Mesenchymal stem cell (in vitro differentiated cells and primary cell): ENCODE data around the gene ZNF181.
A peak's percentile ranks its signal among the peaks of the same experiment; 100 is the strongest.

Experiments
- DNase-seq: peaks from one replicate; pipeline ENCODE4 v3.0.0-alpha.2; 2013
- H2AFZ ChIP-seq: one replicate; pipeline ENCODE4 v1.6.1; 2013; ENCODE audit warnings: low read depth, mild to moderate bottlenecking, control low read depth, inconsistent platforms, low read length, moderate library complexity
- H2AK5ac ChIP-seq: 2 replicates; pipeline ENCODE4 v1.6.1; 2013; ENCODE audit warnings: low read length, moderate library complexity, mild to moderate bottlenecking, inconsistent platforms; ENCODE audit not compliant: severe bottlenecking
- H2BK120ac ChIP-seq: one replicate; pipeline ENCODE4 v1.6.1; 2013; ENCODE audit warnings: low read depth, mild to moderate bottlenecking, inconsistent platforms, low read length, moderate library complexity
- H2BK12ac ChIP-seq, 2 experiments: one replicate each; pipeline ENCODE4 v1.6.1; 2013; ENCODE audit warnings: inconsistent platforms in 2 of 2, low read length in 2 of 2, mild to moderate bottlenecking in 2 of 2, moderate library complexity in 2 of 2, control low read depth in 1 of 2
- H2BK15ac ChIP-seq: one replicate; pipeline ENCODE4 v1.6.1; 2013; ENCODE audit warnings: mild to moderate bottlenecking, low read depth, inconsistent platforms; ENCODE audit not compliant: poor library complexity, severe bottlenecking
- H2BK5ac ChIP-seq: 2 replicates; pipeline ENCODE4 v1.6.1; 2013; ENCODE audit warnings: low read depth, mild to moderate bottlenecking, low read length, control low read depth, inconsistent platforms; ENCODE audit not compliant: poor library complexity, severe bottlenecking
- H3K14ac ChIP-seq, 2 experiments: one replicate each; pipeline ENCODE4 v1.6.1; 2013; ENCODE audit warnings: inconsistent platforms in 2 of 2, low read length in 2 of 2, control low read depth in 1 of 2, mild to moderate bottlenecking in 1 of 2, moderate library complexity in 1 of 2
- H3K18ac ChIP-seq, 2 experiments: one replicate each; pipeline ENCODE4 v1.6.1; 2013; ENCODE audit warnings: inconsistent platforms in 2 of 2, low read length in 2 of 2, control low read depth in 1 of 2, low read depth in 1 of 2, mild to moderate bottlenecking in 1 of 2
- H3K23ac ChIP-seq, 2 experiments: one replicate each; pipeline ENCODE4 v1.6.1; 2013; ENCODE audit warnings: inconsistent platforms in 2 of 2, low read length in 2 of 2, mild to moderate bottlenecking in 2 of 2, moderate library complexity in 2 of 2, control low read depth in 1 of 2
- H3K27ac ChIP-seq: 2 replicates; pipeline ENCODE4 v1.5.1; 2013; ENCODE audit warnings: mild to moderate bottlenecking, moderate library complexity, low read length, control low read depth, inconsistent platforms; ENCODE audit not compliant: poor library complexity, severe bottlenecking
- H3K27me3 ChIP-seq, 2 experiments: 2 replicates each; pipeline versions ENCODE4 v1.6.1 to v1.7.0; 2013; ENCODE audit warnings: low read length in 2 of 2, mild to moderate bottlenecking in 2 of 2, moderate library complexity in 2 of 2, control low read depth in 1 of 2, inconsistent platforms in 1 of 2; ENCODE audit not compliant: control insufficient read depth in 1 of 2, insufficient read depth in 1 of 2
- H3K36me3 ChIP-seq, 2 experiments: 2 replicates each; pipeline versions ENCODE4 v1.6.1 to v1.7.0; 2013; ENCODE audit warnings: low read length in 2 of 2, control low read depth in 1 of 2, inconsistent platforms in 1 of 2, low read depth in 1 of 2, mild to moderate bottlenecking in 1 of 2; ENCODE audit not compliant: insufficient read depth in 2 of 2, control insufficient read depth in 1 of 2
- H3K4ac ChIP-seq, 2 experiments: one replicate each; pipeline ENCODE4 v1.6.1; 2013; ENCODE audit warnings: inconsistent platforms in 2 of 2, low read length in 2 of 2, mild to moderate bottlenecking in 2 of 2, moderate library complexity in 2 of 2, control low read depth in 1 of 2, low read depth in 1 of 2
- H3K4me1 ChIP-seq: 2 replicates; pipeline ENCODE4 v1.6.1; 2013; ENCODE audit warnings: low read depth, low read length, control low read depth; ENCODE audit not compliant: control insufficient read depth, insufficient read depth
- H3K4me2 ChIP-seq: 2 replicates; pipeline ENCODE4 v1.6.1; 2013; ENCODE audit warnings: low read length, mild to moderate bottlenecking, inconsistent platforms; ENCODE audit not compliant: poor library complexity, severe bottlenecking
- H3K4me3 ChIP-seq, 2 experiments: 2 replicates each; pipeline versions ENCODE4 v1.5.1 to v1.7.0; 2013; ENCODE audit warnings: low read length in 2 of 2, mild to moderate bottlenecking in 2 of 2, control low read depth in 1 of 2, low read depth in 1 of 2; ENCODE audit not compliant: insufficient read depth in 1 of 2
- H3K79me1 ChIP-seq: replicated peaks from 2 replicates; pipeline ENCODE4 v1.6.1; 2013; ENCODE audit warnings: mild to moderate bottlenecking, control low read depth, low read length, inconsistent platforms; ENCODE audit not compliant: poor library complexity, severe bottlenecking
- H3K9ac ChIP-seq: 2 replicates; pipeline ENCODE4 v1.7.0; 2013; ENCODE audit warnings: mild to moderate bottlenecking, low read length, moderate library complexity
- H3K9me3 ChIP-seq: 2 replicates; pipeline ENCODE4 v1.7.0; 2013; ENCODE audit warnings: mild to moderate bottlenecking, low read length; ENCODE audit not compliant: control insufficient read depth
- H4K8ac ChIP-seq: one replicate; pipeline ENCODE4 v1.6.1; 2013; ENCODE audit warnings: inconsistent platforms, mild to moderate bottlenecking, low read length, moderate library complexity
- H4K91ac ChIP-seq: one replicate; pipeline ENCODE4 v1.6.1; 2013; ENCODE audit warnings: mild to moderate bottlenecking, low read length, inconsistent platforms
- WGBS: methylation state at CpG from one replicate; pipeline ENCODE4 v1.1.7; 2013; ENCODE audit warnings: mixed read lengths; 5-methylcytosine and 5-hydroxymethylcytosine counted together

Gene ZNF181

GRCh38 chr19:34711890-34712289 lies 22.2 kb upstream of the ZNF181 start:
- Histone ChIP-seq H3K36me3 (no peaks in the 10 kb centered on the region), H3K4me1 (no peaks in the 10 kb centered on the region), H3K4me2 (no peak overlapping the region), H3K27ac (no peak overlapping the region), H3K23ac (no peak overlapping the region), H2BK12ac (no peak overlapping the region), H2BK120ac (no peak overlapping the region), H4K91ac (no peak overlapping the region), H3K4ac (no peak overlapping the region), H3K4me3 (no peak overlapping the region), H3K79me1 (no peaks in the 10 kb centered on the region), H3K9ac (no peak overlapping the region), H2BK5ac (no peak overlapping the region), H3K9me3 (peaks cover 36% of the 10 kb centered on the region), H3K27me3 (no peaks in the 10 kb centered on the region), H3K14ac (no peak overlapping the region), H4K8ac (no peak overlapping the region), H3K18ac (no peak overlapping the region), H2AFZ (no peak overlapping the region), H2AK5ac (no peak overlapping the region), H2BK15ac (no peak overlapping the region)
- WGBS, result 69% methylated on average over 6 of the region's 6 CpGs
- no peak for DNase-seq

GRCh38 chr19:34712395-34713261 lies 21.4 kb upstream of the ZNF181 start:
- Histone ChIP-seq H2AFZ (no peak overlapping the region), H3K79me1 (no peaks in the 10 kb centered on the region), H3K14ac (no peak overlapping the region), H3K9me3 (peaks cover 32% of the 10 kb centered on the region), H3K23ac (no peak overlapping the region), H2BK15ac (no peak overlapping the region), H3K4me3 (no peak overlapping the region), H3K4me1 (no peaks in the 10 kb centered on the region), H3K27ac (no peak overlapping the region), H3K18ac (no peak overlapping the region), H2BK12ac (no peak overlapping the region), H3K4ac (no peak overlapping the region), H3K9ac (no peak overlapping the region), H3K27me3 (no peaks in the 10 kb centered on the region), H3K4me2 (no peak overlapping the region), H3K36me3 (no peaks in the 10 kb centered on the region), H2AK5ac (no peak overlapping the region), H2BK5ac (no peak overlapping the region), H4K8ac (no peak overlapping the region), H2BK120ac (no peak overlapping the region), H4K91ac (no peak overlapping the region)
- 29% methylated on average over 9 of the region's 11 CpGs for WGBS
- peak; percentile 77 for DNase-seq

- Histone ChIP-seq H2BK5ac (no peak overlapping the region), H2BK15ac (no peak overlapping the region), H3K4ac (no peak overlapping the region), H3K4me3 (no peak overlapping the region), H3K14ac (no peak overlapping the region), H3K18ac (no peak overlapping the region), H3K9ac (no peak overlapping the region), H4K8ac (no peak overlapping the region), H3K27ac (no peak overlapping the region), H4K91ac (no peak overlapping the region), H3K9me3 (peaks cover 27% of the 10 kb centered on the region), H3K4me1 (no peaks in the 10 kb centered on the region), H3K27me3 (no peaks in the 10 kb centered on the region), H2BK120ac (no peak overlapping the region), H3K4me2 (no peak overlapping the region), H2BK12ac (no peak overlapping the region), H3K36me3 (no peaks in the 10 kb centered on the region), H2AFZ (no peak overlapping the region), H3K79me1 (no peaks in the 10 kb centered on the region), H2AK5ac (no peak overlapping the region), H3K23ac (no peak overlapping the region)
- 84% methylated on average over 2 of the region's 2 CpGs for WGBS
- no peak for DNase-seq
Observed at GRCh38 chr19:34713262-34713637, 20.8 kb upstream of the ZNF181 start.

- Histone ChIP-seq H3K4ac (no peak overlapping the region), H3K9ac (no peak overlapping the region), H3K27ac (no peak overlapping the region), H2BK120ac (no peak overlapping the region), H2BK12ac (no peak overlapping the region), H3K4me2 (no peak overlapping the region), H3K4me3 (no peak overlapping the region), H3K23ac (no peak overlapping the region), H2AFZ (no peak overlapping the region), H3K27me3 (no peaks in the 10 kb centered on the region), H2BK15ac (no peak overlapping the region), H3K14ac (no peak overlapping the region), H2AK5ac (no peak overlapping the region), H3K9me3 (peaks cover 27% of the 10 kb centered on the region), H3K4me1 (no peaks in the 10 kb centered on the region), H3K36me3 (no peaks in the 10 kb centered on the region), H4K91ac (no peak overlapping the region), H3K79me1 (no peaks in the 10 kb centered on the region), H3K18ac (no peak overlapping the region), H2BK5ac (no peak overlapping the region), H4K8ac (no peak overlapping the region)
- no peak for DNase-seq
Observed at GRCh38 chr19:34715357-34715756, 18.7 kb upstream of the ZNF181 start.
